ENCODE measurements around the gene IGSF8. TPM values are rescaled to one million over a fixed set of nuclear protein-coding genes. Genes with fewer than 3 reads are reported as not detected.

The IGSF8 gene
- total RNA-seq, 1 donor from 2014 or later = 25.3 TPM

- H3K4me3 Mint-ChIP-seq (ENCODE audit: unreplicated experiment) = no peak overlapping the region
- H3K27ac Mint-ChIP-seq (ENCODE audit: unreplicated experiment) = no peak overlapping the region
- TF ChIP-seq CTCF (IDR thresholded peaks at IDR 0.05) = no peak
- H3K9me3 Mint-ChIP-seq (ENCODE audit: low read depth) = no peaks in the 10 kb centered on the region
- DNase-seq (ENCODE audit: low spot score) = no peak
- H3K4me1 Mint-ChIP-seq (ENCODE audit: low read depth) = peaks cover 5% of the 10 kb centered on the region
- no peaks in the 10 kb centered on the region for H3K36me3 Mint-ChIP-seq (ENCODE audit: low read depth)
- H3K27me3 Mint-ChIP-seq (ENCODE audit: low read depth) = peaks cover 59% of the 10 kb centered on the region
These were observed 20.9 kb downstream of the IGSF8 start for GRCh38 chr1:160077486-160077885.

GRCh38 chr1:160076295-160076694 is 22.1 kb downstream of the IGSF8 start:
- TF ChIP-seq CTCF (IDR thresholded peaks at IDR 0.05) = no peak
- Mint-ChIP-seq H3K4me3 (ENCODE audit: unreplicated experiment) (no peak overlapping the region), H3K9me3 (ENCODE audit: low read depth) (no peaks in the 10 kb centered on the region), H3K27me3 (ENCODE audit: low read depth) (peaks cover 59% of the 10 kb centered on the region), H3K36me3 (ENCODE audit: low read depth) (no peaks in the 10 kb centered on the region), H3K4me1 (ENCODE audit: low read depth) (peaks cover 5% of the 10 kb centered on the region), H3K27ac (ENCODE audit: unreplicated experiment) (no peak overlapping the region)
- DNase-seq (ENCODE audit: low spot score) = peak; percentile 13

- Mint-ChIP-seq H3K27ac (ENCODE audit: unreplicated experiment) (no peak overlapping the region), H3K9me3 (ENCODE audit: low read depth) (no peaks in the 10 kb centered on the region), H3K4me1 (ENCODE audit: low read depth) (peaks cover under 1% of the 10 kb centered on the region), H3K36me3 (ENCODE audit: low read depth) (no peaks in the 10 kb centered on the region), H3K4me3 (ENCODE audit: unreplicated experiment) (no peak overlapping the region), H3K27me3 (ENCODE audit: low read depth) (peaks cover 55% of the 10 kb centered on the region)
- no peak for DNase-seq (ENCODE audit: low spot score)
- TF ChIP-seq CTCF (IDR thresholded peaks at IDR 0.05) = no peak
These were observed 22.6 kb downstream of the IGSF8 start for GRCh38 chr1:160075836-160076235.

- Mint-ChIP-seq H3K4me1 (ENCODE audit: low read depth) (peaks cover 7% of the 10 kb centered on the region), H3K4me3 (ENCODE audit: unreplicated experiment) (no peak overlapping the region), H3K36me3 (ENCODE audit: low read depth) (no peaks in the 10 kb centered on the region), H3K9me3 (ENCODE audit: low read depth) (no peaks in the 10 kb centered on the region), H3K27me3 (ENCODE audit: low read depth) (peaks cover 54% of the 10 kb centered on the region), H3K27ac (ENCODE audit: unreplicated experiment) (no peak overlapping the region)
- DNase-seq (ENCODE audit: low spot score) = no peak
- no peak for TF ChIP-seq CTCF (IDR thresholded peaks at IDR 0.05)
These were observed 23.6 kb downstream of the IGSF8 start for GRCh38 chr1:160074865-160075264.

GRCh38 chr1:160071289-160071688 is 27.1 kb downstream of the IGSF8 start:
- Mint-ChIP-seq H3K27ac (ENCODE audit: unreplicated experiment) (no peak overlapping the region), H3K9me3 (ENCODE audit: low read depth) (no peaks in the 10 kb centered on the region), H3K4me1 (ENCODE audit: low read depth) (peaks cover 11% of the 10 kb centered on the region), H3K4me3 (ENCODE audit: unreplicated experiment) (no peak overlapping the region), H3K27me3 (ENCODE audit: low read depth) (peaks cover 53% of the 10 kb centered on the region), H3K36me3 (ENCODE audit: low read depth) (no peaks in the 10 kb centered on the region)
- no peak for DNase-seq (ENCODE audit: low spot score)
- no peak for TF ChIP-seq CTCF (IDR thresholded peaks at IDR 0.05)

Data from chondrocyte (in vitro differentiated cells).